HEK293T (cell line): ENCODE results near the gene GDAP1L1.

ENCODE experiments used
- CTBP1 ChIP-seq: fragments of 450-650 bp; IDR thresholded peaks from 2 replicates; pipeline ENCODE4 v1.6.1; 2016; ENCODE audit warnings: borderline replicate concordance
- ELF4 ChIP-seq: fragments of 450-650 bp; IDR thresholded peaks from 2 replicates; pipeline ENCODE4 v1.6.1; 2017; ENCODE audit warnings: antibody characterized with exemption

DNA sequence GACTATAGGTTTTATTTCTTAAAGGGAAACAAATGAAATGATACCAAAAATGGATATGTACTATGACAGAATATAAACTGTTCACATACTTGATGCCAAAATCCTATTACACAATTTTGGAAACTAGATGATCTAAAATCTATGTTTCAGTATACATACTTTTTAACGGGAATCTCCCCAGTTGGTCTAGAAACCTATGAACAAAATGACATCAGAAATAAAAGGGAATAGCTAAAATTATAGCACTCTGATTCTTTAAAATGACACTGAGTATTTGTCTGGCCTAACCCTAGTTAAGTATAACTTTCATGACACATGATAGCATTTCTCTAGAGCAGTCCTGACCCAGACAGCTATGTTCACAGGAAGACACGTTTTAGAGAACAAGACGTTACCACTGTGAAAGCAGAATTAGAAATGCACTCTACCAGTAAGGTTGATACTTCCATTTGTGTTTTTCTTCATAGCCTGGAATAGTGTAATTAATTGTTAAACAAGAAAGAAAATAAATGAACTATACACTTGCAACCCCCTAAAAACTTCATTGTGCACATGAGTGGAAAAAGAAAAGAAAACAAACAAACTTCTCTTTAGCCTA is 39.9 kb upstream of the GDAP1L1 start:
- TF ChIP-seq ELF4 (no peak), CTBP1 (no peak)
